GM21825 (cell line): ENCODE measurements around the gene FBXL2.

Source experiments
- ATAC-seq: cut with Tn5 transposase; IDR thresholded peaks from one replicate; pipeline ENCODE4 v1.9.1; 2021; ENCODE audit warnings: mild to moderate bottlenecking, moderate library complexity; ENCODE audit not compliant: unreplicated experiment

FBXL2 gene, protein sequence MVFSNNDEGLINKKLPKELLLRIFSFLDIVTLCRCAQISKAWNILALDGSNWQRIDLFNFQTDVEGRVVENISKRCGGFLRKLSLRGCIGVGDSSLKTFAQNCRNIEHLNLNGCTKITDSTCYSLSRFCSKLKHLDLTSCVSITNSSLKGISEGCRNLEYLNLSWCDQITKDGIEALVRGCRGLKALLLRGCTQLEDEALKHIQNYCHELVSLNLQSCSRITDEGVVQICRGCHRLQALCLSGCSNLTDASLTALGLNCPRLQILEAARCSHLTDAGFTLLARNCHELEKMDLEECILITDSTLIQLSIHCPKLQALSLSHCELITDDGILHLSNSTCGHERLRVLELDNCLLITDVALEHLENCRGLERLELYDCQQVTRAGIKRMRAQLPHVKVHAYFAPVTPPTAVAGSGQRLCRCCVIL

DNA sequence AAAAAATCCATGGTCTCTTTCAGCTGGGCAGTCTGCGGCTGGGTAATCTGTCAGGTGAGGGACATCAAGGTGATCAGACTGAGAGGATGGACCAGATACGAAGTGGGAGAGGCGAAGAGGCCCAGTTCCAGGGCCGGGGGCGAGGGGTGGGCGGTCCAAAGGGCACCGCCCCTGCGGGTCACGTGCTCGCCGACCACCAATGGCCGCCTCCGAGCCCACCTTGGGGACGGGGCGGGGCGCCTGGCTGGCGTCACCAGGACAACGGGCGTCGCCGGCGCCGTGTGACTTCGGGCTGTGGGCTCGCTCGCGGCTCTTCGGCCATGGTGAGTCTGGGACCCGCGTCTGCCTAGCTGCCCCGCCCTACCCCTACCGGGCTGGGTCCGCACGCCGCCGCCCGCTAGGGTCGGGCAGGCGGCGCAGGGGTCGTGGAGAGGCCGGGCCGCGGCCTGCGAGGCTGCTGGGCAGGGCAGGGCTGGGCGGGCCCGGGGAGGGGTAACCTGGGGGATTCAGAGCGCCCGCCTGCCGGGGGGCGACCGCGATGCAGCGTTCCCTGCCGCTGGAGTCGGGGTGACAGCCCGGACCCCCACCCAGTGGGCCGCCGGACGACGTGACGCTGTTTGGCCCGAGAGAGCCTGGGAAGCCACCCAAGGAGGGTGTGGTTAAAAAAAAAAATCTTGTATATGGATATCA is at the start of gene FBXL2:
FBXL2 (plus strand) TSS at position 250 of the 690 bp plus-strand sequence; CDS start at position 321, 71 bp downstream.
- ATAC-seq, result no peak

GRCh38 chr3:33229066-33229465 is 48.2 kb upstream of the FBXL2 start:
- ATAC-seq, result no peak

DNA sequence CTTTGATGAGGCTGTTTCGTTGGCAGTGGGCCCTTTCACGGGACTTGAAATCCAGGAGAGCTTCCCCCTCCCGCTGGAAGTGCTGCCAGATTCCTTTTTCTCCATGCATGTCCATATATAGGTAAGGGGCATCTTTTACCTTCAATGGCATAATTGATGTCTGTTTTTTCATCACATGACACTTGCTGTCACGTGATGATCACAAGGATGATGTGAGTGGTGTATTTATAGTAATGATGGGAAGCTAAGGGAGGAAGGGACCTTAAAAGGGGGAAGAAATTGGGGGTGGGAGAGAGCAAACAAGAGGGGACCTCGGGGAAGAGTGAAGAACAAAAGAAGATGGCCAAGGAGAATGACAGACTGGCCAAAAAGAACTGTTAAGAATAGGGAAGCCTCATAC is 47.3 kb upstream of the FBXL2 start:
- no peak for ATAC-seq

GRCh38 chr3:33231756-33232465 is 45.3 kb upstream of the FBXL2 start:
- ATAC-seq, result no peak

DNA sequence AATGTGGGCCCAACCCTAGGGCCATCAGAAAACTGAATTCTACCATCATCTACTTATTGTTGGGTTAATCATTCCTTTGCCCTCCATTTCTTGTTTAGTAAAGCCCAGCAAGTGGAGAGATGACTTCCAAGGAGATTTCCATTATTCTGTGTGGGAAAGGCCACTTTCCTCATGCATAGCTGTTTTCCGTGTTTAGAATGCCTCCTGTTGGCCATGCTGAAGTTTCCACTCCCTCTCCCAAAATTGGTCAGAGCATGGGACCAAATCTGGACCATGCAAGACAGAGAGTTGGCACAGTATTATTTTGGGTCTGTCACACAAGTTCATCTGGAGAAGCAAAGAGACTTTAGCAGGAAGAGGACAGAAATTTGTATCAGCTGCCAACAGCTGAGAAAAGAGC is 43.4 kb upstream of the FBXL2 start:
- ATAC-seq, result no peak

DNA sequence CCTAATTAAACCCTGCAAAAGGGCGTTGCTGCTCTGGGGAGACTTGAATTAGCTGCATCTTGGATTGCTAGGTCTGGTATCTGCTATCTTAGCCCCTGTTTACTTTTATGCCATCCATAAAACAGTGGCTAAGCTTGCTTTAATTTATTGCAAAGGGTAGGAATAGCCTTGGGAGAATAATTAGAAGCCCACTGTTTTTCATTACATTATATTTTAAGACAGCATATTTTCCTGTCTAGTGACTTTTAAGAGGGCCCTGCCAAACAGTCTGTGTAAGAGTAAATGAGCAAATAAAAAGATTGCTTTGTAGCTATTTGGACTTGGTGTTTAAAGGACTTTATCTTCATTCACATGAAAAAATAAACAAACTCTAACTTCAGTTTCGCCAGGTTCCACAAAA is 41.2 kb upstream of the FBXL2 start:
- ATAC-seq, result no peak

- no peak for ATAC-seq
Measured at GRCh38 chr3:33237439-33237838, 39.8 kb upstream of the FBXL2 start.

DNA sequence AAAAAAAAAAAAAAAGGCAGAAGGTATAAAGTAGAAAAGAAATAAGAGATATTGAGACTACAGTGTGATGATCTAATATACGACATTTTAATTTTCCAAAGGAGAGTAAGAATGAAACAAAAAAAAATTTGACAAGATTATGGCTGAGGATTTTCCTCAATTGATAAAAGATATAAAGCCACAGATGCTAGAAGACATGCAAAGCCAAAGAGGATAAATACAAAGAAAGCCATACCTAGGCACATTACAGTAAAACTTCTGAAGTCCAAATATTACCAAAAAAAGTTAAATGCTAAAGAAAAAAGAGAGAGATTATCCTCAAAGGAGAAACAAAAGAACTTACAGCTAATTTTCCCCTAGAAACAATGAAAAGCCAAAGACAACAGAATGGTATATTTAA is 38.3 kb upstream of the FBXL2 start:
- ATAC-seq, result no peak

GRCh38 chr3:33240261-33240660 is 37.0 kb upstream of the FBXL2 start:
- ATAC-seq, result no peak

- no peak for ATAC-seq
Measured at GRCh38 chr3:33246786-33247185, 30.5 kb upstream of the FBXL2 start.

DNA sequence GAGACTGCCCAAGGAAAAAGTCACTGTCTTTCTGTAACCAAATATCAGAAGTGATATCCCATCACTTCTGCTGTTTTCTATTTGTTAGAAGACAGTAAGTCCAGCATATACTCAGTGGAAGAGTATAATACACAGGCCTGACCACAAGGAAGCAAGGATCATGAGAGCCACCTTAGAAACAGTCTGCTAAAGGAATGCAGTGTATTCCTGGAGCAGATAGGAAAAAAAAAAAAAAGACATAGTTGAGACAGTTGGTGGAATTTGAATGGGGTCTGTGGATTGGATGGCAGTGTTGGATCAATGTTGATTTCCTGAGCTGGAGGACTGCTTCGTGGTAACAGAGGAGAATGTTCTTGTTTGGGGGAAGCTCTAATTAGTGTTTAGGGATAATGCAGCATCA is 26.5 kb upstream of the FBXL2 start:
- no peak for ATAC-seq

- ATAC-seq, result no peak
Measured at GRCh38 chr3:33256249-33256648, 21.0 kb upstream of the FBXL2 start.

DNA sequence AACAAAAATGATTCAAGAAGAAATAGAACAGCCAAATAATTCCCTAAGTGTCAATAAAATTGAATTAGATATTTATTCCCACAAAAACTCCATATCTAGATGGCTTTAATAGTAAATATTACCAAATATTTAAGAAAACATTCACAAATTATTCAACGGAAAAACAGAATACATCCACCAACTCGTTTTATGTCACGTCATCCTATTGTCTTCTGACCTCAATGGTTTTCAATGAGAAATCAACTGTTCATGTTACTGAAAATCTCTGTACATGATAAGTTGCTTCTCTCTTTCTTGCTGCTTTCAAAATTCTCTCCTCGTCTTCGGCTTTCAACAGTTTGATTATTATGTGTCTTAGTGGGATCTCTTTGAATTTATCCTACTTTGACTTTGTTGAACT is 17.1 kb upstream of the FBXL2 start:
- ATAC-seq, result no peak

GRCh38 chr3:33269385-33269784 is 7.9 kb upstream of the FBXL2 start:
- ATAC-seq, result no peak

DNA sequence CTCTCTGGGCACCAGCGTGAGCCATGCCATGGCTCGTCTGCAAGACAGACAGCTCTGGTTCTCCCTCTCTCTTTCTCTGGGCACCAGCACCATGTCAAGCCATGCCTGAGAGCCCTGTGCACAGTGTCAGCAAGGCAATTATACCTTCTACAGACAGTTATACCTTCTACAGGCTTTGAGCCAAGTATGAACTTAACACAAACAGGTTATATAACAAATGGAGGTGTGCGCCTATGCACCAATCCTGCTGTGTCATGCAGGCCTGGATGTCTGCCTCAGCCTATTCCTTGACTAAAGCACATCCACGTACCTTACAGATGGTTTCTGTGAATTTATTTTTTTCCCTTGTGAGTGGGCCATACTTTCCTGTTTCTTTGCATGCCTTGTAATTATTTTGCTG is 5.9 kb upstream of the FBXL2 start:
- no peak for ATAC-seq

GRCh38 chr3:33273628-33274027 is 3.6 kb upstream of the FBXL2 start:
- ATAC-seq, result no peak

GRCh38 chr3:33278163-33278562 is 921 bp downstream of the FBXL2 start:
- no peak for ATAC-seq

- no peak for ATAC-seq
Measured at GRCh38 chr3:33287672-33288282, 10.5 kb downstream of the FBXL2 start.

GRCh38 chr3:33299395-33300081 is 22.3 kb downstream of the FBXL2 start:
- no peak for ATAC-seq

DNA sequence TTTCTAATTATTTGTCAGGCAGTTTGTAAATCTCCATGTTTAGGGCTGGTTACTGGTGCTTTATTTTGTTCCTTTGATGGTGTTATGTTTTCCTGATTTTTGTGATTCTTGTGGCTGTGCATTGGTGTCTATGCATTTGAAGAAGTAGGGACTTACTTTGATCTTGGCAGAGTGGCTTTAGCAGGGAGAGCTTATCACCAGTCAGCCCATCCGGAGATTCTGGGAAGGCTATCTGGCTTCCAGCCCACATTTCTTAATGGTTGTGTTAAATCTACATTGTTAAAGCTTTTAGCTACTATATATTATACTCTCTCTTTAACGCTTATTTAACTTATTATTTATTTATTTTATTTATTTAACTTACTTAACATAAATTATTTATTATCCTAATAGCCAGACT is 35.1 kb downstream of the FBXL2 start:
- ATAC-seq, result no peak

GRCh38 chr3:33313331-33313730 is 36.1 kb downstream of the FBXL2 start:
- no peak for ATAC-seq
